T-helper 1 cell treated with Interleukin-12 subunit alpha and Interleukin-12 subunit beta and Interleukin-4 antibody, amounts not matched to agents 30 μg/mL and 1 μg/mL, for 36 hours (primary cell): ENCODE measurements around the gene TRIM44.

Experiments
- H3K27ac Mint-ChIP-seq: one replicate; pipeline ENCODE4 v1.8.0; 2021; ENCODE audit warnings: mild to moderate bottlenecking, mixed read lengths
- H3K27me3 Mint-ChIP-seq: one replicate; pipeline ENCODE4 v1.8.0; 2021; ENCODE audit warnings: low read depth, mixed read lengths
- H3K36me3 Mint-ChIP-seq: one replicate; pipeline ENCODE4 v1.8.0; 2021; ENCODE audit warnings: low read depth, mixed read lengths
- H3K4me1 Mint-ChIP-seq: one replicate; pipeline ENCODE4 v1.8.0; 2021; ENCODE audit warnings: low read depth, mixed read lengths
- H3K4me3 Mint-ChIP-seq: one replicate; pipeline ENCODE4 v1.8.0; 2021; ENCODE audit warnings: mild to moderate bottlenecking, moderate library complexity, mixed read lengths
- H3K9me3 Mint-ChIP-seq: one replicate; pipeline ENCODE4 v1.8.0; 2021; ENCODE audit warnings: mixed read lengths

Gene TRIM44, protein sequence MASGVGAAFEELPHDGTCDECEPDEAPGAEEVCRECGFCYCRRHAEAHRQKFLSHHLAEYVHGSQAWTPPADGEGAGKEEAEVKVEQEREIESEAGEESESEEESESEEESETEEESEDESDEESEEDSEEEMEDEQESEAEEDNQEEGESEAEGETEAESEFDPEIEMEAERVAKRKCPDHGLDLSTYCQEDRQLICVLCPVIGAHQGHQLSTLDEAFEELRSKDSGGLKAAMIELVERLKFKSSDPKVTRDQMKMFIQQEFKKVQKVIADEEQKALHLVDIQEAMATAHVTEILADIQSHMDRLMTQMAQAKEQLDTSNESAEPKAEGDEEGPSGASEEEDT

DNA sequence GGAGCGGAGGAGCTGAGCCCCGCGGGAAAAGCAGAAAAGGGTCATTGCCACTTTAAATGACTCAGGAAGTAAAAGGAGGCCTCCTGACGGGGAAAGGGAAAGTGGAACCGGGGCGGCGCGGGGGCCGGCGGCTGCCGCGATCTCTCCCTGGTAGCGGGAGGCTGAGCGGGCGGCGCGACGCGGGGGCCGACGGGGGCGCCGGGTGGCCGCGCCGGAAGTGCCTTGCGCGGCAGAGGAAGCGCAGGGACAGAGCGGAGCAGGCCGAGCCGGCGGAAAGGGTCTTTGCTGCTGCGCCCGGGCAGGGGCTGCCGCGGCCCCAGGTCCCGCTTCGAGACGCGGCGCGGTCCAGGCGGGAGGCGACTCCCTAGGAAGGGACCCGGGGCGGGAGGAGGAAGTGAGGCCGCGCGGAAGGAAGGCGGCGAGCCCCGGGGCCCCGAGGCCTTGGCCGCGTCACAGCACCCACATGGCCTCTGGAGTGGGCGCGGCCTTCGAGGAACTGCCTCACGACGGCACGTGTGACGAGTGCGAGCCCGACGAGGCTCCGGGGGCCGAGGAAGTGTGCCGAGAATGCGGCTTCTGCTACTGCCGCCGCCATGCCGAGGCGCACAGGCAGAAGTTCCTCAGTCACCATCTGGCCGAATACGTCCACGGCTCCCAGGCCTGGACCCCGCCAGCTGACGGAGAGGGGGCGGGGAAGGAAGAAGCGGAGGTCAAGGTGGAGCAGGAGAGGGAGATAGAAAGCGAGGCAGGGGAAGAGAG lies at the start of gene TRIM44:
Gene TRIM44 (plus strand): TSS at position 127 of the 759 bp plus-strand sequence. CDS start 337 bp downstream, at position 464.
- peaks cover 26% of the 10 kb centered on the region for H3K4me1 Mint-ChIP-seq
- peaks cover 19% of the 10 kb centered on the region for H3K27me3 Mint-ChIP-seq

DNA sequence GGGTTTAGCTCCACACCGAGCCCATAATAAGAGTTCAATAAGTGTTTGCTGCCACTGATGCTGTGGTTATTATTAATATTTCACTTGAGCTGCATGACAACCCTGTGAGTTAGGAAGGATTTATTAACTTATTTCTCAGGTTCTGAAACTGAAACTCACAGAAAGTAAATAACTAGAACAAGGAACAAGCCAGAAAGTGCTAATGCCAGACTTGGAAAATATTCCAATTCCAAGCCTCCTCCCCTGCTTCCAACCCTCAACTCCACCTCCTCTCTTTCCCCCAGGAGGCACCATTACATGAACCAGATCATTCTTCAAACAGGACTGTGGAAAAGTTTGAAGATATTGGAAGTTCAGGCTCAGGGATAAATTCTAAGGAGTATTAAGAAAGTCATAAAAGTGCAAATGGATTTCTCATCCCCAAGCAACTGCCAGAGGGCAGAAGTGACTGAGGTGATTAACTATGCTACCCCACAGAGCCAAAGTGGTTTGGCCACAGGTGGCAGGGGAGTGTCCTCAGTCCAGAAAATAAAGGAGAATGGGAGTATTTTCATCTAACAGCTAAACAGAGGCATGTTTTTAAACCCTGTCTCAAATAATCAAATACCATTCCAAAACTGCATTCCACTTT lies 47.5 kb upstream of the TRIM44 start:
- H3K9me3 Mint-ChIP-seq, result no peaks in the 10 kb centered on the region

More for the DNA sequence above, at the start of gene TRIM44:
- peaks cover 31% of the 10 kb centered on the region for H3K36me3 Mint-ChIP-seq
- H3K4me3 Mint-ChIP-seq, result peak within 1 kb of the TSS; percentile 93
- H3K9me3 Mint-ChIP-seq, result peaks cover 36% of the 10 kb centered on the region
- H3K27ac Mint-ChIP-seq, result peak within 1 kb of the TSS; percentile 88

DNA sequence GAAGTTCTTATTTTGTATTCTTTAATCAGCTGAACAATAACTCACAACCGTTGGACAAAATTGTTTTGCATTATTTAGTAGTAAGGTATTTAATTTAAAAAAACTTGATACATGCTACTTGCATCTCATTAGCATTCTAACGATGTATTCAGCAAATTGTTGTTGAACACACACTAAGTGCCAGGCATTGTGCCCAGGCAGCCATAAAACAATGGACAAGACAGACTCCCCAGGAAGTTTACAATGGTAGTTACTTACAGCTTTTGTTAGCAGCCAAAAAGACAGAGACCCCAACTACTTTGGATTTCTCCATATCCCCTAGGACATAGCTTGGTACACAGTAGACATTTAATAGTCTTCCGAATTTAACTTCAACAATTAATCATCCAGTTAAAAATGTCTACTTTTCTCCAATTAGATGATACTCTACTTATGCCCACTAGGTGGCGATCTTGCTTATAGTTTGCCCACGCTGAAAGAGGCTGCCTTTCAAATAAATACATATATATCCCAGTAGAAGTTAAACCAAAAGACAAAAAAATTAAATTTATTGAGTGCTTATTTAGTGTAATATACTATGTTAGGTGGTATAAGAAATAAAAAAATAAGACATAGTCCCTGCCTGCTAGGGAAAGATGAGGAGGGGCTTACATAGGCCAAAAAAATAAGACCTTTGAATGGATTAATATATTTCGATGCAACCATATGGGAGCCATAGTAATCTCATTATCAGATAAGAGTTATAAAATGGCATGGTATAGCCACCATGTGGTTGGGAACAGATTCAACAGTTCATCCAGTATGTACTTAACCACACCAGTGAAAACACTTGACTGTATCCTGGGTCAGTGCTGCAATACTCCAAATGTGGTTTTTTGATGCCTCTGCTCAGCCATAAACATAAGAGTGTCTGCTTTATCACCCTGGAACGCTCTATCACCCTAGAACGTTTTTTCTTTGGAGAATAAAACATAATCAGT lies 46.4 kb upstream of the TRIM44 start:
- H3K4me3 Mint-ChIP-seq, result no peak overlapping the region
- no peak overlapping the region for H3K27ac Mint-ChIP-seq
- no peaks in the 10 kb centered on the region for H3K36me3 Mint-ChIP-seq
- peaks cover 53% of the 10 kb centered on the region for H3K27me3 Mint-ChIP-seq
- H3K4me1 Mint-ChIP-seq, result peaks cover 14% of the 10 kb centered on the region
- H3K9me3 Mint-ChIP-seq, result no peaks in the 10 kb centered on the region

More for the DNA sequence above, 47.5 kb upstream of the TRIM44 start:
- Mint-ChIP-seq H3K36me3 (no peaks in the 10 kb centered on the region), H3K27me3 (peaks cover 41% of the 10 kb centered on the region), H3K27ac (no peak overlapping the region), H3K4me1 (peaks cover 14% of the 10 kb centered on the region), H3K4me3 (no peak overlapping the region)

DNA sequence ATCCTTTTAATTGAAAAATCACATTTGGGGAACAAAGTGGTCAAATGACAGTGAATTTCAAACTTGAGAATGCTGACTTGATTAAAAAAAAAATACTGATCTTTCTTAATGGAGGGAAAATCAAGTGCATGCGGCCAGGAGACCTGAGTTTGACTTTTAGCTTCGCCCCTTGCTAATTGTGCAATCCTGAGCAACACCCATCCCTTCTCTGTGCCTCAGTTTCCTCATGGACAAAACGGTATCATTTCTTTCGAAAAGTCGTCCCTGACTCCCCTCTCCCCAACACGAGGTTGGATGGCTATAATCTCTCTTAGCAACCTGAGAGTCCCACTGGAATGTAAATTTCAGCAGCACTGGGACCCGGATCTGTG lies 45.3 kb upstream of the TRIM44 start:
- Mint-ChIP-seq H3K36me3 (no peaks in the 10 kb centered on the region), H3K27ac (no peak overlapping the region), H3K4me3 (peak overlapping the region; percentile 65), H3K9me3 (no peaks in the 10 kb centered on the region), H3K27me3 (peaks cover 64% of the 10 kb centered on the region), H3K4me1 (peaks cover 8% of the 10 kb centered on the region)

DNA sequence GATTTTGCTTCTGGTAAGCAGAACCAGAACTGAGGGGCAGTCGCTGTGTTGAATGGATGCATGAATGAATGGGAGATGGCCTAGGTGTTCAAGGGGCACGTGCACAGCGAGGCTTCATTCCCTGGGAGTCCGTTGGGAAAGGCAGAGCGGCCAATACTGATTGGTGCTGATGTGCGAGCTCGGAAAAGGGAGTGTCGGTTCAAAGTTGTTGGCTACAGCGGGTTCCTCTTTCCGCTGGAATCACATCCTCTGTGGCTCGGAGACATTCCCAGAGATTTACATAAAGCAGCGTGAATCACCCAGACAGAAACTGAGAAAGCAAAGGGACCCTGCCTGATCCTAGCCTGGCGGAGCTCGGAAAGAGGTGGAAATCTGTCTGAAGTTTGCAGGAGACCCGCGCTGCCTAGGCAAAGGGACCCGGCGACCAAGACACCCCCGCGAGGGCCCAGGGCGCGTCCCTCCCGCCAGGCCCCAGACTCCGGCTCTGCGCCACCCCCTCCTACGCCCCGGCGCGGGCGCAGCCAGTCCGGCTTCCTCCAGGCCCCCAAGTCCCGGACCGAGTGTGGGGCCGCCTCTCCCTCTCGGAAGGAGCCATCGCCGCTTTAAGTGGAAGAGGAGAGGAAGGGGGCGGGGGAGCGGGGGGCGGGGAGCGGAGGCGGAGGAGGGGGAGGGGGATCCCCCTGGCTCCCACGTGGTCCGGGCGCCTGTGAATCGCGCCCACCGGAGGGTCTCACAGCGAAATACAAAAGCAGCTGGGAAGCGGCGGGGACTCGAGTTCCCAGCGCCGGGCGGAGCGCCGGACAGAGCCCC lies 44.7 kb upstream of the TRIM44 start, which contains the start of gene FJX1:
Gene FJX1 (plus strand): TSS at position 774 of the 810 bp plus-strand sequence. CDS start 177 bp downstream, outside the sequence.
- H3K9me3 Mint-ChIP-seq, result no peaks in the 10 kb centered on the region
- H3K27me3 Mint-ChIP-seq, result peaks cover 66% of the 10 kb centered on the region
- no peaks in the 10 kb centered on the region for H3K36me3 Mint-ChIP-seq
- H3K4me1 Mint-ChIP-seq, result peaks cover 8% of the 10 kb centered on the region
- H3K27ac Mint-ChIP-seq, result peak within 1 kb of the TSS; percentile 36
- peak within 1 kb of the TSS; percentile 65 for H3K4me3 Mint-ChIP-seq

DNA sequence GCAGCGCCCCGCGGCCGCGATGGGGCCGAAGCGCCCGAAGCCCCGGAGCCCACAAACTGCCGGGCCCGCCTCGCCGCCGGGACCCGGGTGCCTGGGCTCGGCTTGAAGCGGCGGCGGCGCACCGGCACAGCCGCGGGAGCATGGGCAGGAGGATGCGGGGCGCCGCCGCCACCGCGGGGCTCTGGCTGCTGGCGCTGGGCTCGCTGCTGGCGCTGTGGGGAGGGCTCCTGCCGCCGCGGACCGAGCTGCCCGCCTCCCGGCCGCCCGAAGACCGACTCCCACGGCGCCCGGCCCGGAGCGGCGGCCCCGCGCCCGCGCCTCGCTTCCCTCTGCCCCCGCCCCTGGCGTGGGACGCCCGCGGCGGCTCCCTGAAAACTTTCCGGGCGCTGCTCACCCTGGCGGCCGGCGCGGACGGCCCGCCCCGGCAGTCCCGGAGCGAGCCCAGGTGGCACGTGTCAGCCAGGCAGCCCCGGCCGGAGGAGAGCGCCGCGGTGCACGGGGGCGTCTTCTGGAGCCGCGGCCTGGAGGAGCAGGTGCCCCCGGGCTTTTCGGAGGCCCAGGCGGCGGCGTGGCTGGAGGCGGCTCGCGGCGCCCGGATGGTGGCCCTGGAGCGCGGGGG lies 44.0 kb upstream of the TRIM44 start:
- Mint-ChIP-seq H3K27me3 (peaks cover 70% of the 10 kb centered on the region), H3K36me3 (no peaks in the 10 kb centered on the region), H3K27ac (no peak overlapping the region), H3K4me3 (no peak overlapping the region), H3K4me1 (peaks cover 8% of the 10 kb centered on the region), H3K9me3 (no peaks in the 10 kb centered on the region)

DNA sequence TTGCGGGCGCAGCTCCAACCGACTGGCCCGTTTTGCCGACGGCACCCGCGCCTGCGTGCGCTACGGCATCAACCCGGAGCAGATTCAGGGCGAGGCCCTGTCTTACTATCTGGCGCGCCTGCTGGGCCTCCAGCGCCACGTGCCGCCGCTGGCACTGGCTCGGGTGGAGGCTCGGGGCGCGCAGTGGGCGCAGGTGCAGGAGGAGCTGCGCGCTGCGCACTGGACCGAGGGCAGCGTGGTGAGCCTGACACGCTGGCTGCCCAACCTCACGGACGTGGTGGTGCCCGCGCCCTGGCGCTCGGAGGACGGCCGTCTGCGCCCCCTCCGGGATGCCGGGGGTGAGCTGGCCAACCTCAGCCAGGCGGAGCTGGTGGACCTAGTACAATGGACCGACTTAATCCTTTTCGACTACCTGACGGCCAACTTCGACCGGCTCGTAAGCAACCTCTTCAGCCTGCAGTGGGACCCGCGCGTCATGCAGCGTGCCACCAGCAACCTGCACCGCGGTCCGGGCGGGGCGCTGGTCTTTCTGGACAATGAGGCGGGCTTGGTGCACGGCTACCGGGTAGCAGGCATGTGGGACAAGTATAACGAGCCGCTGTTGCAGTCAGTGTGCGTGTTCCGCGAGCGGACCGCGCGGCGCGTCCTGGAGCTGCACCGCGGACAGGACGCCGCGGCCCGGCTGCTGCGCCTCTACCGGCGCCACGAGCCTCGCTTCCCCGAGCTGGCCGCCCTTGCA lies 43.3 kb upstream of the TRIM44 start:
- Mint-ChIP-seq H3K4me3 (no peak overlapping the region), H3K36me3 (no peaks in the 10 kb centered on the region), H3K27ac (no peak overlapping the region), H3K27me3 (peaks cover 72% of the 10 kb centered on the region), H3K4me1 (peaks cover 8% of the 10 kb centered on the region), H3K9me3 (no peaks in the 10 kb centered on the region)

DNA sequence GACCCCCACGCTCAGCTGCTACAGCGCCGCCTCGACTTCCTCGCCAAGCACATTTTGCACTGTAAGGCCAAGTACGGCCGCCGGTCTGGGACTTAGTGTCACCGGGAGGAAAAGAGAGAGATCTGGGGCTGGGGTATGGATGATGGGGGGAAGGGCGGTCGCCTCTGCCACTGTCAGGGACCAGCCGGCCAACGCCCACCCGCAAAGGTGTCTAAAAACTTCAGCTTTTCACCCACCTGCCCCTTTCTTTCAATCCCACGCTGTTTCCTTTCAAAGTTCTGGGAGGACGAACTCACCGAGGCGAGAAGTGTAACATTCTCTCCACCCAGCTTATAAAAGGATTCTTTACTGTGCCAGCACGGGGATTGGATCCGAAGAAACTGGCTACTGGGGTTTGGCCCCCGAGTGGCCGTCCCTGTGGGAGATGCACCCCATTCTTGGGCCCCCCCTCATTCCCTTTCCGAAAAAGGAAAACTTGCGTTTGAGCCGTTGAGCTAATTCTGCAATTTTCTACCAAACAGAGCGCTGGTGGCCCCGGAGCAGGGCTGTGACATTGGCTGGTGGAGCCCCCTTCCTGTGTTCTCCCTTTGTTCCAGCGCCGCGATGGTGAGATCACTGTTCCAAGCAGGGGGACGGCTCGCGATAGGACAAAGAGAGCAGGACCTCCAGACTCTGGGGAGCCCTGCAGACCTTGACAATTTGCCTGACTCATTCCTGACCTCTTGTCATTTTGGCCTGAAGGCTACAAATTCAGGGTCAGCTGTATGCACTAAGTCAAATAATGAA lies 42.5 kb upstream of the TRIM44 start:
- no peaks in the 10 kb centered on the region for H3K36me3 Mint-ChIP-seq
- no peaks in the 10 kb centered on the region for H3K9me3 Mint-ChIP-seq
- H3K4me1 Mint-ChIP-seq, result peaks cover 8% of the 10 kb centered on the region
- H3K27ac Mint-ChIP-seq, result no peak overlapping the region
- peaks cover 71% of the 10 kb centered on the region for H3K27me3 Mint-ChIP-seq
- no peak overlapping the region for H3K4me3 Mint-ChIP-seq

DNA sequence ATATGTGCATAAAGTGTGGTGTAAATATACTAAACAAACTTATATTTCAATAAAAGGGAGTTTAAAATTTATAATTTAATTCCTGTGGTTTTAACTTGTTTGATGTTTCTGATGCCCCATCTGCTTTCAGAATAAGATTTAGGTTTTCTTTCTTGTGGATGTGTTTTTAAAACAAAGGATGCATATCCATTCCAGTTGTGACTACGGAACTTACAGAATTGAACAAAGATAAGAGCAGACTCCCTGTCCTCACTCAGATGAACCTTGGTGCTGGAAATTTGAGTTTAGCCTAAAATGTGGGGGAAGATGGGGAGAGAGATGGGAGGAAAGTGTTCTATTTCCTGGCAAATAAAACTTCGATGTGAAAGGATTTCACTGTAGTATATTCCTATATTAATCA lies 41.8 kb upstream of the TRIM44 start:
- Mint-ChIP-seq H3K9me3 (no peaks in the 10 kb centered on the region), H3K27me3 (peaks cover 75% of the 10 kb centered on the region), H3K4me1 (peaks cover 8% of the 10 kb centered on the region), H3K36me3 (no peaks in the 10 kb centered on the region), H3K27ac (no peak overlapping the region), H3K4me3 (no peak overlapping the region)

DNA sequence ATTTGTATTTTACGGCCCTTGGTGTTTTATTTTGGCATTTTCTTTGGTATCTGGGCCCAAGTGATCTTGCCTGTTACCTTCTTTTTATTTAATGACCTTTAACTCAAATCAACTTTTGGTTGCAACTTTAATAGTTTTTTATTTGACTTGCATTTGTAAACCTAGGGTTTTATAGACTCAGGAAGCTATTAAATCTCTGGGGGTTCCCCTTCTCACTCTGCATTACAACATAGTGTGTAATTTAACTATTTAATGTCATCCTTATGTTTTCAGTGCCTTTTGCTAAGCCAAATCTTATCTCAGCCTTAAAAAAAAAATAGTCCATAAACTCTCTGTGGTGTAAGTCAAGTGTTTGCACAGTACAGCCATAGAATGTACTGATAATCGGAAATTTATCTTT lies 41.0 kb upstream of the TRIM44 start:
- Mint-ChIP-seq H3K36me3 (no peaks in the 10 kb centered on the region), H3K4me3 (no peak overlapping the region), H3K27ac (no peak overlapping the region), H3K4me1 (peaks cover 8% of the 10 kb centered on the region), H3K9me3 (no peaks in the 10 kb centered on the region), H3K27me3 (peaks cover 74% of the 10 kb centered on the region)

DNA sequence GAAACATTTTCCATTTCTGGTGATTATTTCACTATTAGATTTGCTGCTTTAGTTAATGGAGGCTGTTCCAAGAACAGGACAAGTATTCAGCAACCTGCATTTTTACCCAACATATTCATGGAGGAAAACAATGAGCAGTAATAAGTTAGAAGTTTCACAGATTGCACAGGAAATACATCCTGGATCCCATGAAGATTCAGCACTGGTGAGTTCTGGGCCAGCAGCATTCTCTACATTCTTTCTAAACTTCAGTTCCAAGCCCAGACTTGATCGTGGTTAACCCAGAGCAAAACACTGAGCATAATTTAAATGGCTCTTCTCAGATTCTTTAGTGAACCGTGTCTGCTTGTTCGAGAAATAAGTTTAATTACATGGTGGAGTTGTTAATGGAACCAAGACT lies 40.5 kb upstream of the TRIM44 start:
- H3K27ac Mint-ChIP-seq, result no peak overlapping the region
- H3K4me1 Mint-ChIP-seq, result peaks cover 8% of the 10 kb centered on the region
- H3K4me3 Mint-ChIP-seq, result no peak overlapping the region
- H3K9me3 Mint-ChIP-seq, result no peaks in the 10 kb centered on the region
- peaks cover 74% of the 10 kb centered on the region for H3K27me3 Mint-ChIP-seq
- H3K36me3 Mint-ChIP-seq, result no peaks in the 10 kb centered on the region

DNA sequence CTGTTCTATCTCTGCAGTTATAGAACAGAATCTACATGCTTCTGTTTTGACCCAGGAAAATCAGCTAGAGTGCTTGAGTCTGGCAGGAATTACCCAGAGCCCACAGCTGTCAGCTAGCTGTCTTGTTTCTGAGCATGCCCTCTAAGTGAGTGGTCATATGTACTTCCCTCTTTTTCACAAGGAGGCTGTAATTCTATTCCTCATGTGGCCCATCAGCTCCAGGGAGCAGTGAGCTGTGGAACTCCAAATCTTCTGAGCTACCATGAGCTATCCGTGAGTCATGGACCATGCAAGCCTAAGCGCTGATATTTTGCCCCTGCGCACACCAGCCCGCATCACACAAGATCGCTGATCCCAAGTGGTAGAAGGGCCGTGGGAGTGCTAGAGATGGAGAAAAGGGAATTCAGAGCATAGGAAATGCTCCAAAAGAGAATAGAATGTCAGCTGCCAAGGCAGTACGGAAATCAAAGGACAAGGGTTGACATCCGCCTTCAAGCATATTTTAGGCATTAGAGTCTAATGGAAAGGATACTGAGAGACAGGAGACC lies 38.9 kb upstream of the TRIM44 start:
- peaks cover 2% of the 10 kb centered on the region for H3K4me1 Mint-ChIP-seq
- no peak overlapping the region for H3K27ac Mint-ChIP-seq
- no peaks in the 10 kb centered on the region for H3K36me3 Mint-ChIP-seq
- peaks cover 76% of the 10 kb centered on the region for H3K27me3 Mint-ChIP-seq
- H3K9me3 Mint-ChIP-seq, result no peaks in the 10 kb centered on the region
- H3K4me3 Mint-ChIP-seq, result no peak overlapping the region
